Measurements from ENCODE around the gene DTX3. TPM values are rescaled to one million over a fixed set of nuclear protein-coding genes. Genes with fewer than 3 reads are reported as not detected.

Gene DTX3
- total and polyA plus RNA-seq, 2 experiments from 2014 or later, result 22.8 to 46.6 TPM

GRCh38 chr12:57626111-57626920 lies 21.7 kb downstream of the DTX3 start:
- no peak for DNase-seq (ENCODE audit: low spot score)
- no peaks in the 10 kb centered on the region for H3K79me2 ChIP-seq (replicated peaks; ENCODE audit: insufficient read depth)
- H3K4me2 ChIP-seq, result 0 out of 2 replicates have a peak overlapping the region, but pooled peaks have one; percentile 26
- H3K9me2 ChIP-seq (ENCODE audit: insufficient read depth), result no peaks in the 10 kb centered on the region
- H3K27me3 ChIP-seq (ENCODE audit: insufficient read depth), result peaks cover 100% of the 10 kb centered on the region
- Mint-ChIP-seq H3K4me3 (no peak overlapping the region; the same call in 2 of the 3 replicates), H3K4me1 (peaks cover 25% of the 10 kb centered on the region), H3K9me3 (no peaks in the 10 kb centered on the region), H3K27me3 (ENCODE audit: insufficient read depth, low read depth, poor library complexity) (peaks cover 100% of the 10 kb centered on the region), H3K36me3 (ENCODE audit: low read depth) (no peaks in the 10 kb centered on the region; the same call in 2 of the 3 replicates), H3K27ac (no peak overlapping the region)
- H2AFZ ChIP-seq, result no peak overlapping the region
- peaks cover 9% of the 10 kb centered on the region; the same call in 1 of the 2 replicates for H3F3A ChIP-seq (replicated peaks; ENCODE audit: low read depth)
- H3K36me3 ChIP-seq (ENCODE audit: insufficient read depth), result no peaks in the 10 kb centered on the region
- ATAC-seq, result no peak
- peaks cover 13% of the 10 kb centered on the region for H3K4me1 ChIP-seq (ENCODE audit: insufficient read depth)
- H3K27ac ChIP-seq (ENCODE audit: low read depth), result no peak overlapping the region
- no peak overlapping the region for H3K4me3 ChIP-seq
- no peak for TF ChIP-seq NANOG (IDR thresholded peaks at IDR 0.05; ENCODE audit: borderline replicate concordance)
- no peak for TF ChIP-seq REST (IDR thresholded peaks at IDR 0.05; ENCODE audit: unreplicated experiment)
- TF ChIP-seq CREB1 (CRISPR knock-in tag; IDR thresholded peaks at IDR 0.05; ENCODE audit: low read depth), result no peak
- no peak for TF ChIP-seq STAT1 (IDR thresholded peaks at IDR 0.05; ENCODE audit: unreplicated experiment)
- TF ChIP-seq ZNF114 (CRISPR knock-in tag; IDR thresholded peaks at IDR 0.05), result no peak
- TF ChIP-seq POLR2AphosphoS5 (IDR thresholded peaks at IDR 0.05; ENCODE audit: low read depth), result no peak
- no peak for TF ChIP-seq JUNB (IDR thresholded peaks at IDR 0.05; ENCODE audit: unreplicated experiment)
- peak; percentile 17 for TF ChIP-seq EZH2 (IDR thresholded peaks at IDR 0.05; ENCODE audit: low read depth, unreplicated experiment)
- peaks cover 27% of the 10 kb centered on the region for H4K20me1 ChIP-seq (replicated peaks; ENCODE audit: insufficient read depth)

- H3K27ac ChIP-seq (ENCODE audit: low read depth), result no peak overlapping the region
- Mint-ChIP-seq H3K27me3 (ENCODE audit: insufficient read depth, low read depth, poor library complexity) (peaks cover 100% of the 10 kb centered on the region), H3K9me3 (no peaks in the 10 kb centered on the region), H3K4me3 (peak overlapping the region; percentile 35; the same call in 2 of the 3 replicates), H3K36me3 (ENCODE audit: low read depth) (no peaks in the 10 kb centered on the region; the same call in 2 of the 3 replicates), H3K4me1 (peaks cover 28% of the 10 kb centered on the region), H3K27ac (no peak overlapping the region)
- H3F3A ChIP-seq (replicated peaks; ENCODE audit: low read depth), result peaks cover 12% of the 10 kb centered on the region; the same call in 1 of the 2 replicates
- H3K4me2 ChIP-seq, result 0 out of 2 replicates have a peak overlapping the region, but pooled peaks have one; percentile 26
- no peaks in the 10 kb centered on the region for H3K9me2 ChIP-seq (ENCODE audit: insufficient read depth)
- peaks cover 100% of the 10 kb centered on the region for H3K27me3 ChIP-seq (ENCODE audit: insufficient read depth)
- no peaks in the 10 kb centered on the region for H3K36me3 ChIP-seq (ENCODE audit: insufficient read depth)
- no peak overlapping the region for H2AFZ ChIP-seq
- no peak overlapping the region for H3K4me3 ChIP-seq
- TF ChIP-seq ZNF331 (CRISPR knock-in tag; IDR thresholded peaks at IDR 0.05; ENCODE audit: low read depth) (no peak), REST (IDR thresholded peaks at IDR 0.05; ENCODE audit: unreplicated experiment) (no peak), CTCF (conservative IDR thresholded peaks at IDR 0.05; ENCODE audit: low read depth in 2 of 2) (no peak), CREB1 (CRISPR knock-in tag; IDR thresholded peaks at IDR 0.05; ENCODE audit: low read depth) (no peak), STAT1 (IDR thresholded peaks at IDR 0.05; ENCODE audit: unreplicated experiment) (no peak), EZH2 (IDR thresholded peaks at IDR 0.05; ENCODE audit: low read depth, unreplicated experiment) (peak; percentile 71)
- peaks cover 17% of the 10 kb centered on the region for H3K4me1 ChIP-seq (ENCODE audit: insufficient read depth)
- ATAC-seq, result no peak
- H4K20me1 ChIP-seq (replicated peaks; ENCODE audit: insufficient read depth), result peaks cover 27% of the 10 kb centered on the region
- H3K79me2 ChIP-seq (replicated peaks; ENCODE audit: insufficient read depth), result no peaks in the 10 kb centered on the region
- DNase-seq (ENCODE audit: low spot score), result no peak
These were observed 22.4 kb downstream of the DTX3 start for GRCh38 chr12:57626921-57627445.

Data from GM23338 (cell line).